Heart right ventricle (tissue), 16 donors: ENCODE measurements around the gene KCNH3. TPM values are rescaled to one million over a fixed set of nuclear protein-coding genes. Genes with fewer than 3 reads are reported as not detected.

Experiments used
- ATAC-seq, 8 donors: fragments of 200-7000 bp; cut with Tn5 transposase; one replicate each; pipeline ENCODE4 v1.9.1; 2020; ENCODE audit warnings: mild to moderate bottlenecking in 8 of 8, moderate library complexity in 8 of 8, moderate number of reproducible peaks in 1 of 8
- DNase-seq, 2 donors: peaks; one replicate each; pipeline ENCODE4 v3.0.0-alpha.2; 2020
- H3K27ac ChIP-seq, 10 donors: fragments of 200-600 bp; sonication (generic) in 2 of 10; one replicate each; pipeline versions ENCODE4 v1.5.0 to v1.8.0; 2020 to 2022; ENCODE audit warnings: mild to moderate bottlenecking in 3 of 10
- H3K27me3 ChIP-seq, 7 donors: fragments of 200-600 bp; one replicate each; pipeline ENCODE4 v1.8.0; 2021 to 2022; ENCODE audit warnings: mild to moderate bottlenecking in 2 of 7
- H3K36me3 ChIP-seq, 9 donors: fragments of 200-600 bp; sonication (generic) in 1 of 9; one replicate each; pipeline versions ENCODE4 v1.5.0 to v1.8.0; 2020 to 2022; ENCODE audit warnings: mild to moderate bottlenecking in 2 of 9
- H3K4me1 ChIP-seq, 9 donors: fragments of 200-600 bp; sonication (generic) in 1 of 9; one replicate each; pipeline versions ENCODE4 v1.5.0 to v1.8.0; 2020 to 2022; ENCODE audit warnings: mild to moderate bottlenecking in 4 of 9
- H3K4me3 ChIP-seq, 10 donors: fragments of 200-600 bp; sonication (generic) in 2 of 10; one replicate each; pipeline versions ENCODE4 v1.5.0 to v1.8.0; 2020 to 2022; ENCODE audit warnings: mild to moderate bottlenecking in 7 of 10, moderate library complexity in 2 of 10
- H3K9me3 ChIP-seq, 11 donors: fragments of 200-600 bp in 10 of 11; sonication (generic) in 2 of 11; one replicate each; pipeline versions ENCODE4 v1.5.0 to v1.8.0; 2013 to 2022; ENCODE audit warnings: mild to moderate bottlenecking in 2 of 11, control low read depth in 1 of 11, moderate library complexity in 1 of 11
- WGBS, 2 donors: extraction: QIAGEN DNeasy Blood & Tissue Kit; methylation state at CpG; one replicate each; pipeline ENCODE4 v1.1.7; 2013; ENCODE audit warnings: inconsistent platforms in 1 of 2; 5-methylcytosine and 5-hydroxymethylcytosine counted together
- intact Hi-C, 10 donors: fragments of 100-400 bp; cut with DNase I; formaldehyde crosslinking; loops; one replicate each; pipeline versions ENCODE4 v1.11.1 to v1.14.2; 2022
- long read RNA-seq, 3 donors: library from polyadenylated mRNA; unstranded; transcript quantifications; one replicate each; pipeline ENCODE4 v2.0.0, GENCODE V29; 2020 to 2021
- polyA plus RNA-seq, 2 donors: library from polyadenylated mRNA; stranded (reverse); fragments of 200-250 nt; gene quantifications; one replicate each; pipeline ENCODE4 v1.2.3, GENCODE V29; 2013
- total RNA-seq, 10 donors: library from RNA; stranded (reverse); fragmentation: NEBNext Ultra II Directional in 3 of 10; extraction: Animal tissue kit (Norgen Biotek cat#: 25700) in 3 of 10; gene quantifications; one replicate each; pipeline versions ENCODE4 v1.2.1 to v1.2.4, GENCODE V29; 2021 to 2023
- TF ChIP-seq, protein P1 (sequence below), 9 donors: fragments of 200-600 bp; sonication (generic) in 2 of 9; IDR thresholded peaks; one replicate each; pipeline versions ENCODE4 v1.5.0 to v1.8.0; 2021 to 2022; ENCODE audit warnings: antibody characterized with exemption in 9 of 9, mild to moderate bottlenecking in 5 of 9, moderate library complexity in 1 of 9
- donor health status: Arrhythmogenic right ventricular cardiomyopathy.
- donor health status: ischemic (EF 13 %, LVEDD 7.1; RV severe dilation, severe dysfunction).
- donor health status: healthy with polysubstance abuse.
- donor health status: DM: no; HTN: yes; CAD: no.
- donor health status: DM: no; HTN: no; CAD: no.
- donor health status: ischemic (EF 25% LVEDD 6.9; RV normal size, moderate dysfunction).
- donor health status: ischemic (EF 25% LVEDD 5.7; RV mildly dilated, moderate dysfunction).
- donor health status: healthy.
- donor health status: DM: yes; HTN: yes; CAD: no.
- donor health status: Ischemic cardiomyopathy.
- donor health status: ischemic (EF 35%, LVEDD 5.7; RV mildly dilated, moderate dysfunction).
- donor health status: nonischemic (EF 11% LVEDD 7.7; RV severe dilation, severe dysfunction).
- donor health status: DM: yes; HTN: yes; CAD: no.
- donor health status: PGD.
- donor health status: ischemic (EF 29% LVEDD 5.4; RV normal size, mild dysfunction).
- donor health status: nonischemic (EF 23%, LVEDD 6.1; RV moderate dilation, normal function).

The KCNH3 gene, protein sequence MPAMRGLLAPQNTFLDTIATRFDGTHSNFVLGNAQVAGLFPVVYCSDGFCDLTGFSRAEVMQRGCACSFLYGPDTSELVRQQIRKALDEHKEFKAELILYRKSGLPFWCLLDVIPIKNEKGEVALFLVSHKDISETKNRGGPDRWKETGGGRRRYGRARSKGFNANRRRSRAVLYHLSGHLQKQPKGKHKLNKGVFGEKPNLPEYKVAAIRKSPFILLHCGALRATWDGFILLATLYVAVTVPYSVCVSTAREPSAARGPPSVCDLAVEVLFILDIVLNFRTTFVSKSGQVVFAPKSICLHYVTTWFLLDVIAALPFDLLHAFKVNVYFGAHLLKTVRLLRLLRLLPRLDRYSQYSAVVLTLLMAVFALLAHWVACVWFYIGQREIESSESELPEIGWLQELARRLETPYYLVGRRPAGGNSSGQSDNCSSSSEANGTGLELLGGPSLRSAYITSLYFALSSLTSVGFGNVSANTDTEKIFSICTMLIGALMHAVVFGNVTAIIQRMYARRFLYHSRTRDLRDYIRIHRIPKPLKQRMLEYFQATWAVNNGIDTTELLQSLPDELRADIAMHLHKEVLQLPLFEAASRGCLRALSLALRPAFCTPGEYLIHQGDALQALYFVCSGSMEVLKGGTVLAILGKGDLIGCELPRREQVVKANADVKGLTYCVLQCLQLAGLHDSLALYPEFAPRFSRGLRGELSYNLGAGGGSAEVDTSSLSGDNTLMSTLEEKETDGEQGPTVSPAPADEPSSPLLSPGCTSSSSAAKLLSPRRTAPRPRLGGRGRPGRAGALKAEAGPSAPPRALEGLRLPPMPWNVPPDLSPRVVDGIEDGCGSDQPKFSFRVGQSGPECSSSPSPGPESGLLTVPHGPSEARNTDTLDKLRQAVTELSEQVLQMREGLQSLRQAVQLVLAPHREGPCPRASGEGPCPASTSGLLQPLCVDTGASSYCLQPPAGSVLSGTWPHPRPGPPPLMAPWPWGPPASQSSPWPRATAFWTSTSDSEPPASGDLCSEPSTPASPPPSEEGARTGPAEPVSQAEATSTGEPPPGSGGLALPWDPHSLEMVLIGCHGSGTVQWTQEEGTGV
- total RNA-seq = 1 to 10 TPM in 1 of 10 donors, under 1 TPM in 9; 0.16 to 1.2 (median 0.26) TPM
- polyA plus RNA-seq = 1 to 10 TPM in 1 of 2 donors, under 1 TPM in 1; 0.17 to 2.0 TPM
- long read RNA-seq, donor 1, partial matches to known transcripts = 1 of 2 reads
- long read RNA-seq, donor 1, other reads (novel, unspliced or antisense) = 1 of 2 reads
- long read RNA-seq, donor 2, partial matches to known transcripts = 0 of 2 reads
- long read RNA-seq, donor 2, other reads (novel, unspliced or antisense) = 2 of 2 reads
- long read RNA-seq, donor 3, partial matches to known transcripts = 0 of 2 reads
- long read RNA-seq, donor 3, other reads (novel, unspliced or antisense) = 2 of 2 reads

DNA sequence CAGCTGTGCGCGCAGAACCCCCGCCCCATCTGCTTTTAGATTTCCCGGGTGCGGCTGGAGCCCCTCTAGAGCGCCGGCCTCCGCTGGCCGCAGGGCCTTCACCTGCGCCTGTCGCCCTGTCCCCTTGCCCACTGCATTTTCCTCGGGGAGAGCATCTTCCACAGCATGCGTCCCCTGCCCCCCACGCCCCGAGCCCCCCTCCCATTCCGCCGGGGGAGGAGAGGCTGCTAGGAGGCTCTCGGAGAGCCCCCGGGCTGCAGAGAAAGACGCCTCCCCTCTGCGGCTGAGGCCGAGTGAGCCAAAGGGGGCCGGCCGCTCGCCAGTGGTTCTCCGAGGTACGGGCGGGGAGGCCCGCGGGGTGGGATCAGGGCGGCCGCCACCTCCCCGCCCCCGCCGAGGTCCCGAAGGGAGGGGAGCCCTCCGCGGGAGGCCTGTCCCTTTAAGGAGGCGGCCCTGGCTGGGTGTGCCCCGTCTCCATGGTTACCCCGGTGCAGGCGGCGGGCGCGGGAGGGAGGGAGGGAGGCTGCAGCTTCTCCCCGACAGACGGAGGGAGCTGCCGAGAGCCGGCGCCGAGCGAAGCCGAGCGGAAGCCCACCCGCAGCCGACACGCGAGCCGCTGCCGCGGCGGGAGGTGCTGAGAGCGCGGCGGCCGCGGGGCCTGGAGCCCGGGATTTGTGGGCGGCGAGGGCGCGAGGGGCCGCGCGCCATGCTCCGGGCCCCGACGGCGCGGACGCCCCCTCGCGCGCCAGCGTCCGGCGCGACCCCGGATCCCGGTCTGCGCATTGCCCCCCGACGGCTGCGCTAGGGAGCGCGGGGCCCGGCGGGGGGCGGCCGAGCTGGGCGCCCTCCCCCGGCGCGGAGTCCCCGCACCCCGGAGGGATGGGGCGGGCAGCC lies at the start of gene KCNH3:
Gene KCNH3, plus strand, starts transcription at position 521 of the 894 bp plus-strand sequence. CDS start 387 bp downstream, outside the sequence.
- peak within 1 kb of the TSS in 1 of 10 donors; percentile 20 for H3K27ac ChIP-seq
- TF ChIP-seq, protein P1, sequence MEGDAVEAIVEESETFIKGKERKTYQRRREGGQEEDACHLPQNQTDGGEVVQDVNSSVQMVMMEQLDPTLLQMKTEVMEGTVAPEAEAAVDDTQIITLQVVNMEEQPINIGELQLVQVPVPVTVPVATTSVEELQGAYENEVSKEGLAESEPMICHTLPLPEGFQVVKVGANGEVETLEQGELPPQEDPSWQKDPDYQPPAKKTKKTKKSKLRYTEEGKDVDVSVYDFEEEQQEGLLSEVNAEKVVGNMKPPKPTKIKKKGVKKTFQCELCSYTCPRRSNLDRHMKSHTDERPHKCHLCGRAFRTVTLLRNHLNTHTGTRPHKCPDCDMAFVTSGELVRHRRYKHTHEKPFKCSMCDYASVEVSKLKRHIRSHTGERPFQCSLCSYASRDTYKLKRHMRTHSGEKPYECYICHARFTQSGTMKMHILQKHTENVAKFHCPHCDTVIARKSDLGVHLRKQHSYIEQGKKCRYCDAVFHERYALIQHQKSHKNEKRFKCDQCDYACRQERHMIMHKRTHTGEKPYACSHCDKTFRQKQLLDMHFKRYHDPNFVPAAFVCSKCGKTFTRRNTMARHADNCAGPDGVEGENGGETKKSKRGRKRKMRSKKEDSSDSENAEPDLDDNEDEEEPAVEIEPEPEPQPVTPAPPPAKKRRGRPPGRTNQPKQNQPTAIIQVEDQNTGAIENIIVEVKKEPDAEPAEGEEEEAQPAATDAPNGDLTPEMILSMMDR (IDR thresholded peaks at IDR 0.05) = peak in 1 of 9 donors; percentile 7
- no peaks in the 10 kb centered on the region for H3K9me3 ChIP-seq
- peak within 1 kb of the TSS; percentile 39 to 60 (median 54) for H3K4me3 ChIP-seq
- intact Hi-C loops = loop anchor here in 1 of 10 donors (10.0 kb wide), 1 partner anchor 46 kb away; no protein-coding TSS in a partner anchor
- DNase-seq (peak; percentile 80 to 84), ATAC-seq (peak; percentile 69 to 88 (median 83))
- peaks cover 0 to 39% (median 14%) of the 10 kb centered on the region in 9 donors for H3K4me1 ChIP-seq
- WGBS, 2 donors = 1 to 2% methylated on average over 56 to 107 of the region's 107 CpGs
- H3K27me3 ChIP-seq = peaks cover 0 to 54% (median 36%) of the 10 kb centered on the region in 7 donors
- no peaks in the 10 kb centered on the region for H3K36me3 ChIP-seq

DNA sequence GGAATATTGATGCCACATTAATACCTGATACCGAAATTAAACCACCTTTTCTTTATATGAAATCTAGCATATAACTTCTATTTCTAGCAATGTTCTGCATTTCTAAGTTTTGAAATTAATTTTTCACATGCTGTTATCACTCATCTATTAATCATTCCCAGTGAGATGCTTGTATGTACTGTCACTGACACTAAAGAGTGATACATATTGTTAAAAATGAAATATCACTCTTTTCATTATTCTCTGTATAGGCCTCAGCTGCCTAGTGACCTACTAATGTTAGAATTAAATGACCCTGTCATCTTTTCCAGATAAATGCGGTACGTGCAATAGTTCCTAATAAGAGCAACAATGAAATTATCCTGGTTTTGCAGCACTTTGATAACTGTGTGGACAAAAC lies 49.7 kb upstream of the KCNH3 start:
- intact Hi-C loops = no loop called here
- Histone ChIP-seq H3K4me1 (no peaks in the 10 kb centered on the region), H3K9me3 (no peaks in the 10 kb centered on the region), H3K27me3 (no peaks in the 10 kb centered on the region), H3K27ac (no peak overlapping the region), H3K4me3 (no peak overlapping the region), H3K36me3 (peaks cover 0 to 73% (median 5%) of the 10 kb centered on the region in 9 donors)
- WGBS, 2 donors = 96% methylated on average over 3 of the region's 3 CpGs
- TF ChIP-seq, protein P1 (IDR thresholded peaks at IDR 0.05) = no peak
- ATAC-seq (no peak), DNase-seq (no peak)

DNA sequence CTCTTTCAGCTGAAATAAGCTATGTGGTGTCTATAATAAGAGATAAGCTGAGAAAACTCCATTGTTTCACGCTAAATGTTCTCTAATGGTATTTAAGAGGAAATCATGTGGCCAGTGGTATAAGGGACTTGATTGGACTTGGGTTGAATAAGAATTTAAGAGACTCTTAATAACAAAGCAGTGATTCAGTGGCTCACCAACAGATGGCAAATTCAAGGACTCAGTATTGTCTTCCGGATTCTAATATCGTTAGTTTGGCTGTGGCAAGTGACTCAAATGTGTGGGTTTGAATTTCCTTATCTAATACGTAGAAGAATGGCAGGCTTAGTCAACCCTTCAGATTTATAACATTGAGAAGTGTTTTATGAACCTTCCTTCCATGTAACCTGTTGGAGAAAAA lies 49.1 kb upstream of the KCNH3 start:
- ATAC-seq = no peak
- H3K9me3 ChIP-seq = no peaks in the 10 kb centered on the region
- no peaks in the 10 kb centered on the region for H3K4me1 ChIP-seq
- H3K27ac ChIP-seq = no peak overlapping the region
- H3K27me3 ChIP-seq = no peaks in the 10 kb centered on the region
- no peak overlapping the region for H3K4me3 ChIP-seq
- DNase-seq = no peak
- TF ChIP-seq, protein P1 (IDR thresholded peaks at IDR 0.05) = no peak
- 87% methylated on average over 4 of the region's 4 CpGs for WGBS, 2 donors
- peaks cover 0 to 73% (median 5%) of the 10 kb centered on the region in 9 donors for H3K36me3 ChIP-seq
- intact Hi-C loops = no loop called here
